WTC11 (cell line): ENCODE measurements around the gene SECISBP2L.

ENCODE experiments used
- AR ChIP-seq: fragments of 250-450 bp; sonication (Bioruptor Pico); IDR thresholded peaks from 2 replicates; pipeline ENCODE4 v1.9.0; 2021; ENCODE audit warnings: mild to moderate bottlenecking
- CBFB ChIP-seq: sonication (generic); formaldehyde crosslinking; IDR thresholded peaks from 2 replicates; pipeline ENCODE4 v1.8.1; 2022; ENCODE audit warnings: mild to moderate bottlenecking, low read depth, missing genetic modification reagents
- ESRRA ChIP-seq: sonication (generic); formaldehyde crosslinking; IDR thresholded peaks from 2 replicates; pipeline ENCODE4 v1.8.1; 2022; ENCODE audit warnings: mild to moderate bottlenecking, missing genetic modification reagents, borderline replicate concordance
- IRF2 ChIP-seq: sonication (generic); formaldehyde crosslinking; IDR thresholded peaks from 2 replicates; pipeline ENCODE4 v1.8.0; 2022; ENCODE audit warnings: low read depth, missing genetic modification reagents, borderline replicate concordance
- PRRX2 ChIP-seq: fragments of 250-450 bp; sonication (Bioruptor Pico); IDR thresholded peaks from 2 replicates; pipeline ENCODE4 v1.8.0; 2021; ENCODE audit warnings: mild to moderate bottlenecking
- TF ChIP-seq, protein P1 (sequence below): sonication (generic); formaldehyde crosslinking; IDR thresholded peaks from 2 replicates; pipeline ENCODE4 v1.8.0; 2022; ENCODE audit warnings: mild to moderate bottlenecking, missing genetic modification reagents
- TF ChIP-seq, protein P2 (sequence below): fragments of 200-600 bp; IDR thresholded peaks from 2 replicates; pipeline ENCODE4 v1.8.0; 2022; ENCODE audit warnings: antibody characterized with exemption
- TF ChIP-seq, protein P3 (sequence below): sonication (generic); formaldehyde crosslinking; conservative IDR thresholded peaks from 2 replicates; pipeline ENCODE4 v1.8.1; 2022; ENCODE audit warnings: mild to moderate bottlenecking, missing genetic modification reagents

DNA sequence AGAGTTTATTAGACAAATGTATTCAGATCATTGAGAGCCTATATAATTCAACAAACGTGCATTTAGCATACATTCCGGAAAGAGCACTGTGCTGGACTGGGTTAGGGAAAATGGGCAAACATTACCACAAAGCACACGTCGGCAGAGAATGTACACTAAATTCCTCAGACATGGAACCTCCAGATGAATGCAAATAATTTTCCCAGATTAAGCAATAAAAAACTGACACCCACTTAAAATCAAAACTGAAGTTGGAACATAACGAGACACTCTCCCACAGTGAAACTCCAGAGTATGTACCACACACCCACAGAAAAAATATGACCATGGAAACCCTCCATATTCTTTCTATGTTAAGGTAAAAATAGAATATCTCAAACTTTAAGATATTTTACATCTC is 4.8 kb downstream of the SECISBP2L start:
- TF ChIP-seq, protein P1, sequence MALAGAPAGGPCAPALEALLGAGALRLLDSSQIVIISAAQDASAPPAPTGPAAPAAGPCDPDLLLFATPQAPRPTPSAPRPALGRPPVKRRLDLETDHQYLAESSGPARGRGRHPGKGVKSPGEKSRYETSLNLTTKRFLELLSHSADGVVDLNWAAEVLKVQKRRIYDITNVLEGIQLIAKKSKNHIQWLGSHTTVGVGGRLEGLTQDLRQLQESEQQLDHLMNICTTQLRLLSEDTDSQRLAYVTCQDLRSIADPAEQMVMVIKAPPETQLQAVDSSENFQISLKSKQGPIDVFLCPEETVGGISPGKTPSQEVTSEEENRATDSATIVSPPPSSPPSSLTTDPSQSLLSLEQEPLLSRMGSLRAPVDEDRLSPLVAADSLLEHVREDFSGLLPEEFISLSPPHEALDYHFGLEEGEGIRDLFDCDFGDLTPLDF (CRISPR knock-in tag): no peak
- TF ChIP-seq ESRRA: no peak
- no peak for TF ChIP-seq IRF2 (CRISPR knock-in tag)
- no peak for TF ChIP-seq CBFB
- TF ChIP-seq, protein P2, sequence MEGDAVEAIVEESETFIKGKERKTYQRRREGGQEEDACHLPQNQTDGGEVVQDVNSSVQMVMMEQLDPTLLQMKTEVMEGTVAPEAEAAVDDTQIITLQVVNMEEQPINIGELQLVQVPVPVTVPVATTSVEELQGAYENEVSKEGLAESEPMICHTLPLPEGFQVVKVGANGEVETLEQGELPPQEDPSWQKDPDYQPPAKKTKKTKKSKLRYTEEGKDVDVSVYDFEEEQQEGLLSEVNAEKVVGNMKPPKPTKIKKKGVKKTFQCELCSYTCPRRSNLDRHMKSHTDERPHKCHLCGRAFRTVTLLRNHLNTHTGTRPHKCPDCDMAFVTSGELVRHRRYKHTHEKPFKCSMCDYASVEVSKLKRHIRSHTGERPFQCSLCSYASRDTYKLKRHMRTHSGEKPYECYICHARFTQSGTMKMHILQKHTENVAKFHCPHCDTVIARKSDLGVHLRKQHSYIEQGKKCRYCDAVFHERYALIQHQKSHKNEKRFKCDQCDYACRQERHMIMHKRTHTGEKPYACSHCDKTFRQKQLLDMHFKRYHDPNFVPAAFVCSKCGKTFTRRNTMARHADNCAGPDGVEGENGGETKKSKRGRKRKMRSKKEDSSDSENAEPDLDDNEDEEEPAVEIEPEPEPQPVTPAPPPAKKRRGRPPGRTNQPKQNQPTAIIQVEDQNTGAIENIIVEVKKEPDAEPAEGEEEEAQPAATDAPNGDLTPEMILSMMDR: no peak
- TF ChIP-seq AR (CRISPR knock-in tag): no peak
- no peak for TF ChIP-seq PRRX2 (CRISPR knock-in tag)
- TF ChIP-seq, protein P3, sequence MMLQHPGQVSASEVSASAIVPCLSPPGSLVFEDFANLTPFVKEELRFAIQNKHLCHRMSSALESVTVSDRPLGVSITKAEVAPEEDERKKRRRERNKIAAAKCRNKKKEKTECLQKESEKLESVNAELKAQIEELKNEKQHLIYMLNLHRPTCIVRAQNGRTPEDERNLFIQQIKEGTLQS: no peak
